ENCODE data around the gene DMAP1. TPM values are rescaled to one million over a fixed set of nuclear protein-coding genes. Genes with fewer than 3 reads are reported as not detected.

Gene DMAP1
- total RNA-seq, 2 experiments from 2014 or later, result 53.4 to 56.9 TPM

DNA sequence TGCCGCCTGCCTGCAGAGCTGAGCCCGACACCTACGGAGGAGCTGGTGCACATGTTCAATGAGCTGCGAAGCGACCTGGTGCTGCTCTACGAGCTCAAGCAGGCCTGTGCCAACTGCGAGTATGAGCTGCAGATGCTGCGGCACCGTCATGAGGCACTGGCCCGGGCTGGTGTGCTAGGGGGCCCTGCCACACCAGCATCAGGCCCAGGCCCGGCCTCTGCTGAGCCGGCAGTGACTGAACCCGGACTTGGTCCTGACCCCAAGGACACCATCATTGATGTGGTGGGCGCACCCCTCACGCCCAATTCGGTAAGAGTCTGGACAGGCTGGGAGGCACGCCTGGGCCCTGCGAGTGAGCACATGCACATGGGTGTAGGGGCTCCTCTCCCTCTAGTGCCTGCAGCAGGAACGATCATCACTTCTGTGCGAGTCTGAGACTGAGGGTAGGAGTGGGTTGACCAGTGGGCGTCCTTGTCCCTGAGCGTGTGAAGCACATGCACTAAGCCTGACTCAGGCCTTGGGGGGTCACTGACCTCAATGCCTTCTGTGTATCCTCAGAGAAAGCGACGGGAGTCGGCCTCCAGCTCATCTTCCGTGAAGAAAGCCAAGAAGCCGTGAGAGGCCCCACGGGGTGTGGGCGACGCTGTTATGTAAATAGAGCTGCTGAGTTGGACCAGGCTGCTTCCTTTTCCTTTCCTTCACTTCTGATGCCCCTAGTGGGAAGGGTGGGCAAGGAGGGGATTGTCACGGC lies 6.9 kb downstream of the DMAP1 start:
- intact Hi-C loops (cut with DNase I, micrococcal nuclease), result no loop called here
- Histone ChIP-seq H3K27me3 (ENCODE audit: control insufficient read depth in 1 of 2, insufficient read depth in 2 of 2, low read length in 2 of 2) (no peaks in the 10 kb centered on the region), H3K36me3 (ENCODE audit: insufficient read depth, low read length) (peaks cover 47% of the 10 kb centered on the region), H3K27ac (ENCODE audit: low read depth in 1 of 2, low read length in 2 of 2) (no peak overlapping the region), H3K4me3 (ENCODE audit: low read length) (no peak overlapping the region), H3K9me3 (ENCODE audit: control insufficient read depth in 1 of 2, insufficient read depth in 1 of 2, low read length in 2 of 2) (no peaks in the 10 kb centered on the region), H3K4me1 (ENCODE audit: insufficient read depth, low read length) (peaks cover 15% of the 10 kb centered on the region)
- CTCF ChIA-PET, result no interaction called here
- POLR2A ChIA-PET, result no interaction called here
- H3K36me3 Mint-ChIP-seq (ENCODE audit: low read depth), result peaks cover 60% of the 10 kb centered on the region
- TF ChIP-seq, protein P1, sequence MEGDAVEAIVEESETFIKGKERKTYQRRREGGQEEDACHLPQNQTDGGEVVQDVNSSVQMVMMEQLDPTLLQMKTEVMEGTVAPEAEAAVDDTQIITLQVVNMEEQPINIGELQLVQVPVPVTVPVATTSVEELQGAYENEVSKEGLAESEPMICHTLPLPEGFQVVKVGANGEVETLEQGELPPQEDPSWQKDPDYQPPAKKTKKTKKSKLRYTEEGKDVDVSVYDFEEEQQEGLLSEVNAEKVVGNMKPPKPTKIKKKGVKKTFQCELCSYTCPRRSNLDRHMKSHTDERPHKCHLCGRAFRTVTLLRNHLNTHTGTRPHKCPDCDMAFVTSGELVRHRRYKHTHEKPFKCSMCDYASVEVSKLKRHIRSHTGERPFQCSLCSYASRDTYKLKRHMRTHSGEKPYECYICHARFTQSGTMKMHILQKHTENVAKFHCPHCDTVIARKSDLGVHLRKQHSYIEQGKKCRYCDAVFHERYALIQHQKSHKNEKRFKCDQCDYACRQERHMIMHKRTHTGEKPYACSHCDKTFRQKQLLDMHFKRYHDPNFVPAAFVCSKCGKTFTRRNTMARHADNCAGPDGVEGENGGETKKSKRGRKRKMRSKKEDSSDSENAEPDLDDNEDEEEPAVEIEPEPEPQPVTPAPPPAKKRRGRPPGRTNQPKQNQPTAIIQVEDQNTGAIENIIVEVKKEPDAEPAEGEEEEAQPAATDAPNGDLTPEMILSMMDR (IDR thresholded peaks at IDR 0.05), result no peak
- ATAC-seq (ENCODE audit: poor library complexity) (no peak), DNase-seq (no peak)
- H3K27me3 Mint-ChIP-seq, result no peaks in the 10 kb centered on the region
- H3K4me3 Mint-ChIP-seq, result no peak overlapping the region
- H3K27ac Mint-ChIP-seq, result no peak overlapping the region
- no peaks in the 10 kb centered on the region for H3K9me3 Mint-ChIP-seq
- H3K4me1 Mint-ChIP-seq (ENCODE audit: low read depth), result peaks cover 37% of the 10 kb centered on the region

DNA sequence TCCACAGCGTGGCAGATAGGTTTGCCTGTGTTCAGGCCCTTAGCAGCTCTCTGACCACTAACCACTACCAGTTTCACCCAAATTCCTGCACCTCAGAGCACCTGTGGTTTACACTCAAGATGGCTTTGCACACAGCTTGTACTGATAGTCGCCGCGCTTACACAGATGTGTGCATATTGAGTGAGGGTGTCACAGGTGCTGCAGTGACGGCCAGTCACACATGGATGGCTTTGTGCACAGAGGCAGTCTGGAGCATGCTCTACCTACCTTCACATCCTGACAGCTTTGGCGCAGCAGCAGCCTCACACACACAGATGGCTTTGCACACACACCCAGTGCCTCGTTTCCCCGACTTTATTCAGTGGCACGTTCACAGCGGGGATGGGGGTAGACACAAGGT lies 7.5 kb downstream of the DMAP1 start:
- Histone ChIP-seq H3K4me3 (ENCODE audit: low read length) (no peak overlapping the region), H3K36me3 (ENCODE audit: insufficient read depth, low read length) (peaks cover 41% of the 10 kb centered on the region), H3K27ac (ENCODE audit: low read depth in 1 of 2, low read length in 2 of 2) (no peak overlapping the region), H3K27me3 (ENCODE audit: control insufficient read depth in 1 of 2, insufficient read depth in 2 of 2, low read length in 2 of 2) (no peaks in the 10 kb centered on the region), H3K9me3 (ENCODE audit: control insufficient read depth in 1 of 2, insufficient read depth in 1 of 2, low read length in 2 of 2) (no peaks in the 10 kb centered on the region), H3K4me1 (ENCODE audit: insufficient read depth, low read length) (peaks cover 15% of the 10 kb centered on the region)
- DNase-seq (no peak), ATAC-seq (ENCODE audit: poor library complexity) (no peak)
- Mint-ChIP-seq H3K4me1 (ENCODE audit: low read depth) (peaks cover 31% of the 10 kb centered on the region), H3K27me3 (no peaks in the 10 kb centered on the region), H3K27ac (no peak overlapping the region), H3K4me3 (no peak overlapping the region), H3K9me3 (no peaks in the 10 kb centered on the region), H3K36me3 (ENCODE audit: low read depth) (peaks cover 54% of the 10 kb centered on the region)
- ChIA-PET POLR2A (no interaction called here), CTCF (no interaction called here)
- intact Hi-C loops (cut with DNase I, micrococcal nuclease), result no loop called here
- TF ChIP-seq, protein P1 (IDR thresholded peaks at IDR 0.05), result no peak

DNA sequence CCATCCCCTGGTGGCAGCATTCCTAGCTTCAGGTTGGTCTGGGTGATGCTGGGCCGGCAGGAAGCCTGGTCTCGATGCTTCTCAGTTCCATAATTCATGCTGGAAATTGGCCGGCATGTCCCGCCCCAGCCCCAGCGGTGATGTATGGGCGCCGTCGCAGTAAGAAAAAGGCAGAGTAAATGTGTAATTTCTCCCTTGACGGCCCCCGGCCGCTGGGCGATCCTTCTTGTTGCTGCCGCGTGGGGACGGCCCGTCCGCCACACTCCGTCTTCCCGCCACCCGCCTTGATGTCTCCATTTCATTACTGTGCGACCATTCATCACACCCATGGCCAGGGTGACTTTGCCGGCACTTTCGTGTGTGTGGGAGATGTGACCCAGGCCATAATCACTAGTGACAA lies 8.5 kb downstream of the DMAP1 start:
- Mint-ChIP-seq H3K36me3 (ENCODE audit: low read depth) (peaks cover 45% of the 10 kb centered on the region), H3K27ac (no peak overlapping the region), H3K9me3 (no peaks in the 10 kb centered on the region), H3K27me3 (no peaks in the 10 kb centered on the region), H3K4me1 (ENCODE audit: low read depth) (peaks cover 30% of the 10 kb centered on the region), H3K4me3 (no peak overlapping the region)
- Histone ChIP-seq H3K27me3 (ENCODE audit: control insufficient read depth in 1 of 2, insufficient read depth in 2 of 2, low read length in 2 of 2) (no peaks in the 10 kb centered on the region), H3K4me1 (ENCODE audit: insufficient read depth, low read length) (peaks cover 15% of the 10 kb centered on the region), H3K27ac (ENCODE audit: low read depth in 1 of 2, low read length in 2 of 2) (no peak overlapping the region), H3K36me3 (ENCODE audit: insufficient read depth, low read length) (peaks cover 40% of the 10 kb centered on the region), H3K9me3 (ENCODE audit: control insufficient read depth in 1 of 2, insufficient read depth in 1 of 2, low read length in 2 of 2) (no peaks in the 10 kb centered on the region), H3K4me3 (ENCODE audit: low read length) (no peak overlapping the region)
- intact Hi-C loops (cut with DNase I, micrococcal nuclease), result no loop called here
- TF ChIP-seq, protein P1 (IDR thresholded peaks at IDR 0.05), result no peak
- no peak for ATAC-seq (ENCODE audit: poor library complexity)
- DNase-seq, result no peak
- ChIA-PET CTCF (no interaction called here), POLR2A (no interaction called here)

All from CD4-positive, alpha-beta T cell (primary cell).